SH-SY5Y (cell line): ENCODE results near the gene TSPAN14.

Experiments used
- GATA2 ChIP-seq: IDR thresholded peaks from 2 replicates; pipeline ENCODE4 v1.6.1; 2011; ENCODE audit warnings: mild to moderate bottlenecking, low read depth, low read length
- GATA3 ChIP-seq: IDR thresholded peaks from 2 replicates; pipeline ENCODE4 v1.6.1; 2011; ENCODE audit warnings: low read depth, mild to moderate bottlenecking, low read length, moderate library complexity

DNA sequence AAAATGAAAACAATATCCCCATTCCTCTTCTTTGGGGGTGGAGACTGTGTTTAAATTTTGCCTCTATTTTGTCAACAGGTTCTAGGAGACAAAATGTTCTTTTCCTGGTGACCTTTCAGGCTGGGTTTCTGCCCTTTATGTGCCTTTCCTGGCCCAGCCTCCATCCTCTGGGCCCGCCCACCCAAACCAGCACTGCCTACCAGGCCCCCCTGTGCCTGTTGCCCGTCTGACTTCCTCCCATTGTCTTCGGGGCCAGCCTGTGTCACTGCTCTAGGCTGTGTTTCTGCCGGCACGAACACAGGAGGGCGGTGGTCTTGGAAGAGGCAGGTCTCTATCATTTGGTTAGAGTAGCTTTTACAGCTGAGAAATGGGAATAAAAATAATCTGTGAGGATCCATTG lies 13.9 kb downstream of the TSPAN14 start:
- no peak for TF ChIP-seq GATA3
- TF ChIP-seq GATA2 = no peak
